Measurements from ENCODE around the gene UBAC1. TPM values are rescaled to one million over a fixed set of nuclear protein-coding genes. Genes with fewer than 3 reads are reported as not detected.
A peak's percentile ranks its signal among the peaks of the same experiment; 100 is the strongest.
"Not testable (repeated sequence)": the region's sequence is repeated elsewhere in the genome, so short reads cannot be mapped to it uniquely, and the experiment has no call there.

UBAC1 gene
- polyA plus RNA-seq, 2 donors = 40.7 to 43.4 TPM

GRCh38 chr9:135916227-135916626 lies 44.9 kb downstream of the UBAC1 start:
- H3K9me3 ChIP-seq (ENCODE audit: control insufficient read depth in 2 of 2, insufficient read depth in 1 of 2, low read depth in 1 of 2, low read length in 1 of 2) = peaks cover 7 to 16% of the 10 kb centered on the region in 2 donors
- not testable (repeated sequence) for H3K27me3 ChIP-seq (ENCODE audit: control insufficient read depth in 1 of 2, insufficient read depth in 2 of 2, low read length in 2 of 2); H3K27ac ChIP-seq (ENCODE audit: low read depth in 2 of 2, low read length in 1 of 2); H3K4me1 ChIP-seq (ENCODE audit: control insufficient read depth in 2 of 2, insufficient read depth in 2 of 2, low read length in 1 of 2); H3K4me3 ChIP-seq (ENCODE audit: low read depth in 1 of 2, low read length in 2 of 2)
- peaks cover 9 to 23% of the 10 kb centered on the region in 2 donors for H3K36me3 ChIP-seq (ENCODE audit: control insufficient read depth in 2 of 2, insufficient read depth in 2 of 2, low read length in 1 of 2)
- WGBS, 2 donors = 95 to 98% methylated on average over 12 of the region's 12 CpGs

- 100% methylated on average over 1 of the region's 1 CpG for WGBS, 2 donors
- H3K4me3 ChIP-seq (ENCODE audit: low read depth in 1 of 2, low read length in 2 of 2) = no peak overlapping the region
- H3K9me3 ChIP-seq (ENCODE audit: control insufficient read depth in 2 of 2, insufficient read depth in 1 of 2, low read depth in 1 of 2, low read length in 1 of 2) = peaks cover 7 to 16% of the 10 kb centered on the region in 2 donors
- peaks cover 9 to 29% of the 10 kb centered on the region in 2 donors for H3K36me3 ChIP-seq (ENCODE audit: control insufficient read depth in 2 of 2, insufficient read depth in 2 of 2, low read length in 1 of 2)
- peaks cover 0 to 3% of the 10 kb centered on the region in 2 donors for H3K4me1 ChIP-seq (ENCODE audit: control insufficient read depth in 2 of 2, insufficient read depth in 2 of 2, low read length in 1 of 2)
- H3K27me3 ChIP-seq (ENCODE audit: control insufficient read depth in 1 of 2, insufficient read depth in 2 of 2, low read length in 2 of 2) = no peaks in the 10 kb centered on the region
- no peak overlapping the region for H3K27ac ChIP-seq (ENCODE audit: low read depth in 2 of 2, low read length in 1 of 2)
Measured at GRCh38 chr9:135914921-135915320, 46.3 kb downstream of the UBAC1 start.

GRCh38 chr9:135911233-135911632 lies 49.9 kb downstream of the UBAC1 start:
- not testable (repeated sequence) for H3K9me3 ChIP-seq (ENCODE audit: control insufficient read depth in 2 of 2, insufficient read depth in 1 of 2, low read depth in 1 of 2, low read length in 1 of 2); H3K4me3 ChIP-seq (ENCODE audit: low read depth in 1 of 2, low read length in 2 of 2); H3K27me3 ChIP-seq (ENCODE audit: control insufficient read depth in 1 of 2, insufficient read depth in 2 of 2, low read length in 2 of 2); H3K27ac ChIP-seq (ENCODE audit: low read depth in 2 of 2, low read length in 1 of 2)
- Histone ChIP-seq H3K4me1 (ENCODE audit: control insufficient read depth in 2 of 2, insufficient read depth in 2 of 2, low read length in 1 of 2) (peaks cover 0 to 12% of the 10 kb centered on the region in 2 donors), H3K36me3 (ENCODE audit: control insufficient read depth in 2 of 2, insufficient read depth in 2 of 2, low read length in 1 of 2) (peaks cover 9 to 27% of the 10 kb centered on the region in 2 donors)
- 89 to 95% methylated on average over 9 of the region's 9 CpGs for WGBS, 2 donors

- H3K4me1 ChIP-seq (ENCODE audit: control insufficient read depth in 2 of 2, insufficient read depth in 2 of 2, low read length in 1 of 2) = peaks cover 0 to 12% of the 10 kb centered on the region in 2 donors
- peaks cover 3 to 10% of the 10 kb centered on the region in 2 donors for H3K9me3 ChIP-seq (ENCODE audit: control insufficient read depth in 2 of 2, insufficient read depth in 1 of 2, low read depth in 1 of 2, low read length in 1 of 2)
- H3K4me3 ChIP-seq (ENCODE audit: low read depth in 1 of 2, low read length in 2 of 2) = no peak overlapping the region
- peaks cover 9 to 25% of the 10 kb centered on the region in 2 donors for H3K36me3 ChIP-seq (ENCODE audit: control insufficient read depth in 2 of 2, insufficient read depth in 2 of 2, low read length in 1 of 2)
- 97 to 100% methylated on average over 9 of the region's 9 CpGs for WGBS, 2 donors
- H3K27ac ChIP-seq (ENCODE audit: low read depth in 2 of 2, low read length in 1 of 2) = no peak overlapping the region
- no peaks in the 10 kb centered on the region for H3K27me3 ChIP-seq (ENCODE audit: control insufficient read depth in 1 of 2, insufficient read depth in 2 of 2, low read length in 2 of 2)
Measured at GRCh38 chr9:135910757-135911156, 50.4 kb downstream of the UBAC1 start.

GRCh38 chr9:135910216-135910615 lies 51.0 kb downstream of the UBAC1 start:
- Histone ChIP-seq H3K9me3 (ENCODE audit: control insufficient read depth in 2 of 2, insufficient read depth in 1 of 2, low read depth in 1 of 2, low read length in 1 of 2) (peaks cover 3 to 8% of the 10 kb centered on the region in 2 donors), H3K4me3 (ENCODE audit: low read depth in 1 of 2, low read length in 2 of 2) (no peak overlapping the region), H3K27me3 (ENCODE audit: control insufficient read depth in 1 of 2, insufficient read depth in 2 of 2, low read length in 2 of 2) (no peaks in the 10 kb centered on the region), H3K36me3 (ENCODE audit: control insufficient read depth in 2 of 2, insufficient read depth in 2 of 2, low read length in 1 of 2) (peaks cover 5 to 23% of the 10 kb centered on the region in 2 donors), H3K27ac (ENCODE audit: low read depth in 2 of 2, low read length in 1 of 2) (no peak overlapping the region), H3K4me1 (ENCODE audit: control insufficient read depth in 2 of 2, insufficient read depth in 2 of 2, low read length in 1 of 2) (peaks cover 0 to 12% of the 10 kb centered on the region in 2 donors)
- 88 to 90% methylated on average over 2 of the region's 2 CpGs for WGBS, 2 donors

GRCh38 chr9:135909371-135909770 lies 51.8 kb downstream of the UBAC1 start:
- no peak overlapping the region for H3K27ac ChIP-seq (ENCODE audit: low read depth in 2 of 2, low read length in 1 of 2)
- H3K36me3 ChIP-seq (ENCODE audit: control insufficient read depth in 2 of 2, insufficient read depth in 2 of 2, low read length in 1 of 2) = peaks cover 0 to 16% of the 10 kb centered on the region in 2 donors
- H3K27me3 ChIP-seq (ENCODE audit: control insufficient read depth in 1 of 2, insufficient read depth in 2 of 2, low read length in 2 of 2) = no peaks in the 10 kb centered on the region
- H3K4me3 ChIP-seq (ENCODE audit: low read depth in 1 of 2, low read length in 2 of 2) = no peak overlapping the region
- peaks cover 0 to 3% of the 10 kb centered on the region in 2 donors for H3K9me3 ChIP-seq (ENCODE audit: control insufficient read depth in 2 of 2, insufficient read depth in 1 of 2, low read depth in 1 of 2, low read length in 1 of 2)
- peaks cover 0 to 15% of the 10 kb centered on the region in 2 donors for H3K4me1 ChIP-seq (ENCODE audit: control insufficient read depth in 2 of 2, insufficient read depth in 2 of 2, low read length in 1 of 2)
- WGBS, 2 donors = 94 to 95% methylated on average over 6 of the region's 6 CpGs

- Histone ChIP-seq H3K36me3 (ENCODE audit: control insufficient read depth in 2 of 2, insufficient read depth in 2 of 2, low read length in 1 of 2) (peaks cover 0 to 16% of the 10 kb centered on the region in 2 donors), H3K4me1 (ENCODE audit: control insufficient read depth in 2 of 2, insufficient read depth in 2 of 2, low read length in 1 of 2) (peaks cover 0 to 15% of the 10 kb centered on the region in 2 donors), H3K4me3 (ENCODE audit: low read depth in 1 of 2, low read length in 2 of 2) (no peak overlapping the region), H3K27me3 (ENCODE audit: control insufficient read depth in 1 of 2, insufficient read depth in 2 of 2, low read length in 2 of 2) (no peaks in the 10 kb centered on the region), H3K27ac (ENCODE audit: low read depth in 2 of 2, low read length in 1 of 2) (no peak overlapping the region), H3K9me3 (ENCODE audit: control insufficient read depth in 2 of 2, insufficient read depth in 1 of 2, low read depth in 1 of 2, low read length in 1 of 2) (peaks cover 0 to 3% of the 10 kb centered on the region in 2 donors)
- WGBS, 2 donors = 87 to 88% methylated on average over 12 of the region's 12 CpGs
Measured at GRCh38 chr9:135908754-135909204, 52.4 kb downstream of the UBAC1 start.

GRCh38 chr9:135908093-135908753 lies 53.0 kb downstream of the UBAC1 start:
- peak overlapping the region; percentile 74 to 77 for H3K4me3 ChIP-seq (ENCODE audit: low read depth in 1 of 2, low read length in 2 of 2)
- peaks cover 0 to 15% of the 10 kb centered on the region in 2 donors for H3K4me1 ChIP-seq (ENCODE audit: control insufficient read depth in 2 of 2, insufficient read depth in 2 of 2, low read length in 1 of 2)
- peaks cover 0 to 13% of the 10 kb centered on the region in 2 donors for H3K36me3 ChIP-seq (ENCODE audit: control insufficient read depth in 2 of 2, insufficient read depth in 2 of 2, low read length in 1 of 2)
- peak overlapping the region; percentile 88 to 90 for H3K27ac ChIP-seq (ENCODE audit: low read depth in 2 of 2, low read length in 1 of 2)
- H3K9me3 ChIP-seq (ENCODE audit: control insufficient read depth in 2 of 2, insufficient read depth in 1 of 2, low read depth in 1 of 2, low read length in 1 of 2) = peaks cover 0 to 3% of the 10 kb centered on the region in 2 donors
- WGBS, 2 donors = 15 to 16% methylated on average over 42 of the region's 42 CpGs
- no peaks in the 10 kb centered on the region for H3K27me3 ChIP-seq (ENCODE audit: control insufficient read depth in 1 of 2, insufficient read depth in 2 of 2, low read length in 2 of 2)

GRCh38 chr9:135907431-135908092 lies 53.6 kb downstream of the UBAC1 start, which contains the start of gene CAMSAP1:
TSS of gene CAMSAP1 (minus strand) at chr9:135907546. CDS start at chr9:135907159, 387 bp downstream.
- whole genome bisulfite sequencing, 2 donors = 1% methylated on average over 51 to 91 of the region's 91 CpGs
- peak within 1 kb of the TSS; percentile 96 for H3K27ac ChIP-seq (ENCODE audit: low read depth in 2 of 2, low read length in 1 of 2)
- H3K4me3 ChIP-seq (ENCODE audit: low read depth in 1 of 2, low read length in 2 of 2) = peak within 1 kb of the TSS; percentile 87 to 95
- H3K27me3 ChIP-seq (ENCODE audit: control insufficient read depth in 1 of 2, insufficient read depth in 2 of 2, low read length in 2 of 2) = no peaks in the 10 kb centered on the region
- H3K4me1 ChIP-seq (ENCODE audit: control insufficient read depth in 2 of 2, insufficient read depth in 2 of 2, low read length in 1 of 2) = peaks cover 0 to 18% of the 10 kb centered on the region in 2 donors
- H3K36me3 ChIP-seq (ENCODE audit: control insufficient read depth in 2 of 2, insufficient read depth in 2 of 2, low read length in 1 of 2) = peaks cover 0 to 11% of the 10 kb centered on the region in 2 donors
- no peaks in the 10 kb centered on the region for H3K9me3 ChIP-seq (ENCODE audit: control insufficient read depth in 2 of 2, insufficient read depth in 1 of 2, low read depth in 1 of 2, low read length in 1 of 2)

Measured in esophagus (tissue), 2 donors.